Skeletal muscle tissue (tissue), 4 donors: ENCODE results near the gene CAPN9. TPM values are rescaled to one million over a fixed set of nuclear protein-coding genes. Genes with fewer than 3 reads are reported as not detected.
"Not testable (repeated sequence)": the region's sequence is repeated elsewhere in the genome, so short reads cannot be mapped to it uniquely, and the experiment has no call there.

Experiments used
- H3K27ac ChIP-seq: one replicate; pipeline ENCODE4 v1.7.0; 2013; ENCODE audit warnings: mild to moderate bottlenecking, low read depth, low read length, inconsistent platforms
- H3K27me3 ChIP-seq, 3 donors: one replicate each; pipeline ENCODE4 v1.7.0; 2013; ENCODE audit warnings: low read length in 3 of 3; ENCODE audit not compliant: control insufficient read depth in 3 of 3, insufficient read depth in 3 of 3
- H3K36me3 ChIP-seq, 3 donors: one replicate each; pipeline ENCODE4 v1.7.0; 2013; ENCODE audit warnings: low read length in 3 of 3; ENCODE audit not compliant: control insufficient read depth in 3 of 3, insufficient read depth in 3 of 3
- H3K4me1 ChIP-seq, 3 donors: one replicate each; pipeline ENCODE4 v1.7.0; 2013; ENCODE audit warnings: low read length in 3 of 3, mild to moderate bottlenecking in 3 of 3; ENCODE audit not compliant: control insufficient read depth in 3 of 3, insufficient read depth in 3 of 3
- H3K4me3 ChIP-seq, 3 donors: one replicate each; pipeline ENCODE4 v1.7.0; 2013; ENCODE audit warnings: low read length in 3 of 3
- H3K9ac ChIP-seq, 3 donors: one replicate each; pipeline ENCODE4 v1.7.0; 2013; ENCODE audit warnings: low read length in 3 of 3, mild to moderate bottlenecking in 3 of 3, moderate library complexity in 2 of 3, low read depth in 1 of 3
- H3K9me3 ChIP-seq, 3 donors: one replicate each; pipeline ENCODE4 v1.7.0; 2013; ENCODE audit warnings: low read length in 3 of 3; ENCODE audit not compliant: control insufficient read depth in 3 of 3
- total RNA-seq: library from RNA; depleted of rRNA; stranded (reverse); fragments of >200 nt; gene quantifications from one replicate; pipeline ENCODE4 v1.2.3, GENCODE V29; 2014
- donor health status: Osteomylitis.

CAPN9 gene, protein sequence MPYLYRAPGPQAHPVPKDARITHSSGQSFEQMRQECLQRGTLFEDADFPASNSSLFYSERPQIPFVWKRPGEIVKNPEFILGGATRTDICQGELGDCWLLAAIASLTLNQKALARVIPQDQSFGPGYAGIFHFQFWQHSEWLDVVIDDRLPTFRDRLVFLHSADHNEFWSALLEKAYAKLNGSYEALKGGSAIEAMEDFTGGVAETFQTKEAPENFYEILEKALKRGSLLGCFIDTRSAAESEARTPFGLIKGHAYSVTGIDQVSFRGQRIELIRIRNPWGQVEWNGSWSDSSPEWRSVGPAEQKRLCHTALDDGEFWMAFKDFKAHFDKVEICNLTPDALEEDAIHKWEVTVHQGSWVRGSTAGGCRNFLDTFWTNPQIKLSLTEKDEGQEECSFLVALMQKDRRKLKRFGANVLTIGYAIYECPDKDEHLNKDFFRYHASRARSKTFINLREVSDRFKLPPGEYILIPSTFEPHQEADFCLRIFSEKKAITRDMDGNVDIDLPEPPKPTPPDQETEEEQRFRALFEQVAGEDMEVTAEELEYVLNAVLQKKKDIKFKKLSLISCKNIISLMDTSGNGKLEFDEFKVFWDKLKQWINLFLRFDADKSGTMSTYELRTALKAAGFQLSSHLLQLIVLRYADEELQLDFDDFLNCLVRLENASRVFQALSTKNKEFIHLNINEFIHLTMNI
- total RNA-seq = under 0.01 TPM

GRCh38 chr1:230747127-230747730 is at the start of gene CAPN9:
Gene CAPN9 (plus strand): TSS chr1:230747388. CDS start chr1:230747497, 109 bp downstream.
- H3K4me1 ChIP-seq = peaks cover 0 to 7% (median 4%) of the 10 kb centered on the region in 3 donors
- no peak within 1 kb of the TSS for H3K4me3 ChIP-seq
- no peaks in the 10 kb centered on the region for H3K27me3 ChIP-seq
- no peaks in the 10 kb centered on the region for H3K36me3 ChIP-seq
- no peak within 1 kb of the TSS for H3K27ac ChIP-seq
- no peaks in the 10 kb centered on the region for H3K9me3 ChIP-seq
- H3K9ac ChIP-seq = no peak within 1 kb of the TSS

DNA sequence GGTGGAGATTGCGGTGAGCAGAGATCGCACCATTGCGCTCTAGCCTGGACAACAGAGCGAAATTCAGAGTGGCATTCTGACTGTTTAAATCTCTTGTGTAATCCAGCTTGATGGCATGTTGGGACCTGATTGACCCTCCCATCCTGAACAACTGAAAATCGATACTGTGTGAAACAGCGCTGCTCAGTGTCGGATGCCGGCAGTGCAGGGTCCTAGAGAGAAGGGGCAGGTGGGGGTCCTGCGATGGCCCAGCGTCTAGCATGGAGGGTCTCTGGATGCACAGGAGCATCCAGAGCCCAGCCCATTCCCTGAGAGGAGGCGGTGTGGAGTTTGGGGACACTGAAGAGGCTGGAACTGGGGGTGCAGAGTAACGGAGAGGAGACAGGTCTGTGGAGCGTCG is 49.1 kb upstream of the CAPN9 start:
- Histone ChIP-seq H3K9ac (no peak overlapping the region), H3K4me1 (peaks cover 5 to 12% (median 11%) of the 10 kb centered on the region in 3 donors), H3K9me3 (no peaks in the 10 kb centered on the region), H3K27ac (no peak overlapping the region), H3K4me3 (no peak overlapping the region), H3K27me3 (no peaks in the 10 kb centered on the region), H3K36me3 (peaks cover 13 to 19% (median 18%) of the 10 kb centered on the region in 3 donors)

- H3K9ac ChIP-seq, H3K27me3 ChIP-seq, H3K27ac ChIP-seq, H3K9me3 ChIP-seq, H3K4me3 ChIP-seq: not testable (repeated sequence)
- H3K36me3 ChIP-seq = peaks cover 17 to 19% (median 18%) of the 10 kb centered on the region in 3 donors
- peaks cover 5 to 12% (median 11%) of the 10 kb centered on the region in 3 donors for H3K4me1 ChIP-seq
These were observed 48.2 kb upstream of the CAPN9 start for GRCh38 chr1:230698964-230699363.

DNA sequence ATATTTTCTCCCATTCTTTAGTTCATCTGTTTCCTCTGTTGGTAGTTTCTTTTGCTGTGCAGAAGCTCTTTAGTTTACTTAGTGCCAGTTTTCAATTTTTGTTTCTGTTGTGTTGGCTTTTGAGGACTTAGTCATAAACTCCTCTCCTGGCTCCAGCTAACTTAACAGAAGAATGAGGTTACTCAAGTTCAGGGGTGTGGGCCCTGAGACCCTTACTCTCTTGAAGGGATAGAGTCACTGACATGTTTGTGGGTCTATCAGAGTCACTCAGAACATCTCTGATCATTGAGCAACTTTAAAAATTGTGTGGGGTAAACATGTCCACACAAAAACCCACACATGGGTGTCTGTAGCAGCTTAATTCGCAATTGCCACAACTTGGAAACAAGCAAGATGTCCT is 47.5 kb upstream of the CAPN9 start:
- Histone ChIP-seq H3K4me1 (peaks cover 5 to 12% (median 11%) of the 10 kb centered on the region in 3 donors), H3K9ac (no peak overlapping the region), H3K27me3 (no peaks in the 10 kb centered on the region), H3K27ac (no peak overlapping the region), H3K9me3 (no peaks in the 10 kb centered on the region), H3K4me3 (no peak overlapping the region), H3K36me3 (peaks cover 15 to 22% (median 18%) of the 10 kb centered on the region in 3 donors)

DNA sequence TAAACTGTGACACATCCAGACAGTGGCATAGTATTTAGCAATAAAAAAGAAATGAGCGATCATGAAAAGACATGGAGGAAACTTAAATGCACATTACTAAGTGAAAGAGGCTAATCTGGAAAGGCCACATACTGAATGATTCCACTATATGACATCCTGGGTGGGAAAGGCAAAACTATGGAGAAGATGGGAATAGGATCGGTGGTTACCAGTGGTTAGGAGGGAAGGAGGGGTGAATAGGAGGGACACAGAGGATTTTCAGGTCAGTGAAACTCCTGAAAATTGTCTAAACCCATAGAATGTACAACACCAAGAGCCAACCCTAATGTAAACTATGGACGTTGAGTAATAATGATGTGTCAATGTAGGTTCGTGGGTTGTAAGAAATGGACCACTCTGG is 47.1 kb upstream of the CAPN9 start:
- Histone ChIP-seq H3K36me3 (peaks cover 17 to 25% (median 18%) of the 10 kb centered on the region in 3 donors), H3K27ac (no peak overlapping the region)

GRCh38 chr1:230701434-230701833 is 45.8 kb upstream of the CAPN9 start:
- Histone ChIP-seq H3K36me3 (peaks cover 18 to 34% (median 21%) of the 10 kb centered on the region in 3 donors), H3K4me3 (no peak overlapping the region), H3K4me1 (peaks cover 4 to 9% (median 8%) of the 10 kb centered on the region in 3 donors), H3K9me3 (no peaks in the 10 kb centered on the region), H3K9ac (no peak overlapping the region), H3K27me3 (no peaks in the 10 kb centered on the region), H3K27ac (no peak overlapping the region)

More for the DNA sequence above, 47.1 kb upstream of the CAPN9 start:
- no peak overlapping the region for H3K4me3 ChIP-seq
- H3K27me3 ChIP-seq = no peaks in the 10 kb centered on the region
- peaks cover 5 to 12% (median 11%) of the 10 kb centered on the region in 3 donors for H3K4me1 ChIP-seq
- no peak overlapping the region for H3K9ac ChIP-seq
- no peaks in the 10 kb centered on the region for H3K9me3 ChIP-seq

- no peak overlapping the region for H3K4me3 ChIP-seq
- no peak overlapping the region for H3K9ac ChIP-seq
- no peaks in the 10 kb centered on the region for H3K27me3 ChIP-seq
- H3K4me1 ChIP-seq = peaks cover 0 to 5% (median 4%) of the 10 kb centered on the region in 3 donors
- peaks cover 19 to 38% (median 21%) of the 10 kb centered on the region in 3 donors for H3K36me3 ChIP-seq
- no peaks in the 10 kb centered on the region for H3K9me3 ChIP-seq
- no peak overlapping the region for H3K27ac ChIP-seq
These were observed 45.1 kb upstream of the CAPN9 start for GRCh38 chr1:230701895-230702768.

- Histone ChIP-seq H3K9ac (no peak overlapping the region), H3K4me1 (peaks cover 0 to 8% (median under 1%) of the 10 kb centered on the region in 3 donors), H3K27ac (no peak overlapping the region), H3K27me3 (no peaks in the 10 kb centered on the region), H3K9me3 (no peaks in the 10 kb centered on the region), H3K4me3 (no peak overlapping the region), H3K36me3 (peaks cover 21 to 41% (median 22%) of the 10 kb centered on the region in 3 donors)
These were observed 44.1 kb upstream of the CAPN9 start for GRCh38 chr1:230702934-230703678.
